Measurements from ENCODE around the gene SLC32A1. TPM values are rescaled to one million over a fixed set of nuclear protein-coding genes. Genes with fewer than 3 reads are reported as not detected.

Gene SLC32A1
- not detected for total RNA-seq (2021; ENCODE audit: unreplicated experiment)
- polyA plus RNA-seq (2012), result 0.03 TPM in 1 of 2 replicates, not detected in the other
- not detected for Bru-seq, nascent RNA
- BruChase-seq, experiment 1, labeled RNA remaining after a 6-hour chase, result not detected
- BruChase-seq, experiment 2, labeled RNA remaining after a 2-hour chase, result not detected
- long read RNA-seq, result 0 reads

- Histone ChIP-seq H3K9me3 (ENCODE audit: control insufficient read depth in 1 of 2, insufficient read depth in 1 of 2, low read depth in 1 of 2, low read length in 2 of 2) (no peaks in the 10 kb centered on the region), H3K27me3 (ENCODE audit: insufficient read depth, low read length) (peaks cover 34% of the 10 kb centered on the region), H3K9ac (ENCODE audit: low read length) (no peak within 1 kb of the TSS), H3K4me2 (ENCODE audit: low read length) (no peak within 1 kb of the TSS), H3K79me2 (ENCODE audit: insufficient read depth, low read length) (no peaks in the 10 kb centered on the region), H4K20me1 (ENCODE audit: insufficient read depth) (no peaks in the 10 kb centered on the region), H3K4me1 (ENCODE audit: control insufficient read depth in 1 of 2, insufficient read depth in 2 of 2, low read length in 2 of 2) (no peaks in the 10 kb centered on the region), H3K9me2 (ENCODE audit: insufficient read depth) (no peaks in the 10 kb centered on the region), H3K4me3 (replicated peaks in 1 of 2; ENCODE audit: low read depth in 1 of 2, low read length in 2 of 2) (no peak within 1 kb of the TSS), H2AFZ (ENCODE audit: low read depth, low read length, poor library complexity, severe bottlenecking) (no peak within 1 kb of the TSS), H3K27ac (ENCODE audit: low read depth, low read length) (no peak within 1 kb of the TSS), H3K36me3 (ENCODE audit: control insufficient read depth in 1 of 2, insufficient read depth in 2 of 2, low read length in 2 of 2) (no peaks in the 10 kb centered on the region)
- RAD21 ChIA-PET (ENCODE audit: low non-redundant PET in 1 of 2, low total read pairs in 2 of 2, uncharacterized antibody in 2 of 2, unreplicated experiment in 2 of 2), result no interaction called here
- no peak for ATAC-seq
- POLR2A ChIA-PET, result no interaction called here
- DNase-seq (ENCODE audit: low read depth, low spot score), result no peak
- no peak for TF ChIP-seq RAD21 (IDR thresholded peaks at IDR 0.05; ENCODE audit: low read depth)
- no peak for TF ChIP-seq MAX (IDR thresholded peaks at IDR 0.05)
- no peak for TF ChIP-seq ZBTB33 (IDR thresholded peaks at IDR 0.05; ENCODE audit: extremely low read depth, insufficient replicate concordance, low read length)
- no peak for TF ChIP-seq EZH2 (IDR thresholded peaks at IDR 0.05)
- TF ChIP-seq JUND (IDR thresholded peaks at IDR 0.05), result no peak
- no peak for TF ChIP-seq SP1 (IDR thresholded peaks at IDR 0.05; ENCODE audit: low read depth)
- TF ChIP-seq REST (IDR thresholded peaks at IDR 0.05; ENCODE audit: low read depth), result no peak
- TF ChIP-seq EZH2phosphoT487 (IDR thresholded peaks at IDR 0.05; ENCODE audit: borderline replicate concordance), result no peak
- no peak for TF ChIP-seq TCF7L2 (IDR thresholded peaks at IDR 0.05; ENCODE audit: borderline replicate concordance, extremely low read depth, insufficient read depth, insufficient read length)
- no peak for TF ChIP-seq ATF3 (IDR thresholded peaks at IDR 0.05)
- TF ChIP-seq SRF (IDR thresholded peaks at IDR 0.05; ENCODE audit: low read depth), result no peak
- TF ChIP-seq ZNF274 (IDR thresholded peaks at IDR 0.05; ENCODE audit: low read depth, low read length), result no peak
- TF ChIP-seq FOSL1 (IDR thresholded peaks at IDR 0.05; ENCODE audit: low read depth), result no peak
- no peak for TF ChIP-seq ZFX (IDR thresholded peaks at IDR 0.05)
- no peak for TF ChIP-seq CTCF (IDR thresholded peaks at IDR 0.05 in 2 of 3, conservative IDR thresholded peaks at IDR 0.05 in 1 of 3; ENCODE audit: borderline replicate concordance in 1 of 3, insufficient read depth in 1 of 3, low read depth in 2 of 3, low read length in 2 of 3)
- TF ChIP-seq YY1 (IDR thresholded peaks at IDR 0.05; ENCODE audit: extremely low read depth, insufficient replicate concordance, low read depth, low read length), result no peak
- no peak for TF ChIP-seq CEBPB (IDR thresholded peaks at IDR 0.05; ENCODE audit: low read depth)
- TF ChIP-seq ELF1 (IDR thresholded peaks at IDR 0.05; ENCODE audit: borderline replicate concordance, low read depth), result no peak
- intact Hi-C loops (cut with micrococcal nuclease), result no loop called here
- BruUV-seq (replicated peaks), result no TSS peak
- CTCF ChIA-PET, result no interaction called here
Observed at GRCh38 chr20:38723848-38724625, at the start of gene SLC32A1. SLC32A1 (plus strand) TSS chr20:38724486; CDS start chr20:38724725, 239 bp downstream.
